Right hindlimb (tissue), 1 donor: ENCODE data around the gene PPTC7.
A peak's percentile ranks its signal among the peaks of the same experiment; 100 is the strongest.
"Not testable (repeated sequence)": the region's sequence is repeated elsewhere in the genome, so short reads cannot be mapped to it uniquely, and the experiment has no call there.

Source experiments
- DNase-seq: peaks from one replicate; pipeline ENCODE4 v3.0.0-alpha.2; 2018

PPTC7 gene

GRCh38 chr12:110560048-110560447 is 23.1 kb downstream of the PPTC7 start:
- DNase-seq, result no peak

- DNase-seq, result not testable (repeated sequence)
Observed at GRCh38 chr12:110558945-110559344, 24.2 kb downstream of the PPTC7 start.

- no peak for DNase-seq
Observed at GRCh38 chr12:110557300-110557699, 25.8 kb downstream of the PPTC7 start.

- no peak for DNase-seq
Observed at GRCh38 chr12:110556705-110557104, 26.4 kb downstream of the PPTC7 start.

- no peak for DNase-seq
Observed at GRCh38 chr12:110555577-110556406, 27.3 kb downstream of the PPTC7 start.

- DNase-seq, result no peak
Observed at GRCh38 chr12:110554184-110554583, 28.9 kb downstream of the PPTC7 start.

GRCh38 chr12:110550981-110551380 is 32.1 kb downstream of the PPTC7 start:
- no peak for DNase-seq

GRCh38 chr12:110549716-110550115 is 33.4 kb downstream of the PPTC7 start:
- no peak for DNase-seq

- no peak for DNase-seq
Observed at GRCh38 chr12:110548678-110549077, 34.4 kb downstream of the PPTC7 start.

- no peak for DNase-seq
Observed at GRCh38 chr12:110547090-110547489, 36.0 kb downstream of the PPTC7 start.

- DNase-seq, result no peak
Observed at GRCh38 chr12:110546339-110546738, 36.8 kb downstream of the PPTC7 start.

- no peak for DNase-seq
Observed at GRCh38 chr12:110545812-110546211, 37.3 kb downstream of the PPTC7 start.

- DNase-seq, result not testable (repeated sequence)
Observed at GRCh38 chr12:110545259-110545658, 37.9 kb downstream of the PPTC7 start.

GRCh38 chr12:110543965-110544364 is 39.2 kb downstream of the PPTC7 start:
- DNase-seq, result no peak

GRCh38 chr12:110543252-110543959 is 39.7 kb downstream of the PPTC7 start:
- DNase-seq, result peak; percentile 84

- no peak for DNase-seq
Observed at GRCh38 chr12:110540048-110540447, 43.1 kb downstream of the PPTC7 start.

- no peak for DNase-seq
Observed at GRCh38 chr12:110538869-110539622, 44.1 kb downstream of the PPTC7 start.

- no peak for DNase-seq
Observed at GRCh38 chr12:110537605-110538409, 45.3 kb downstream of the PPTC7 start.

GRCh38 chr12:110536834-110537604 is 46.1 kb downstream of the PPTC7 start:
- no peak for DNase-seq

GRCh38 chr12:110534811-110535210 is 48.3 kb downstream of the PPTC7 start:
- no peak for DNase-seq

GRCh38 chr12:110533607-110534006 is 49.5 kb downstream of the PPTC7 start:
- no peak for DNase-seq

GRCh38 chr12:110532644-110533043 is 50.5 kb downstream of the PPTC7 start:
- DNase-seq, result no peak
